Mucosa of rectum (tissue), 2 donors: Measurements from ENCODE around the gene NHP2.

ENCODE experiments used
- H3K27ac ChIP-seq, 2 donors: one replicate each; pipeline ENCODE4 v1.7.0; 2013; ENCODE audit warnings: inconsistent platforms in 2 of 2, low read depth in 2 of 2, low read length in 2 of 2
- H3K27me3 ChIP-seq, 2 donors: one replicate each; pipeline ENCODE4 v1.7.0; 2013; ENCODE audit warnings: low read length in 2 of 2; ENCODE audit not compliant: control insufficient read depth in 2 of 2, insufficient read depth in 2 of 2
- H3K36me3 ChIP-seq, 2 donors: one replicate each; pipeline ENCODE4 v1.7.0; 2013; ENCODE audit warnings: low read length in 2 of 2; ENCODE audit not compliant: control insufficient read depth in 2 of 2, insufficient read depth in 2 of 2
- H3K4me1 ChIP-seq, 2 donors: one replicate each; pipeline ENCODE4 v1.7.0; 2013; ENCODE audit warnings: low read length in 2 of 2, mild to moderate bottlenecking in 1 of 2; ENCODE audit not compliant: control insufficient read depth in 2 of 2, insufficient read depth in 2 of 2
- H3K4me3 ChIP-seq, 2 donors: one replicate each; pipeline ENCODE4 v1.7.0; 2013; ENCODE audit warnings: low read length in 2 of 2
- H3K9ac ChIP-seq, 2 donors: one replicate each; pipeline ENCODE4 v1.7.0; 2013; ENCODE audit warnings: low read length in 2 of 2, low read depth in 1 of 2, mild to moderate bottlenecking in 1 of 2
- H3K9me3 ChIP-seq, 2 donors: one replicate each; pipeline ENCODE4 v1.7.0; 2013; ENCODE audit warnings: low read length in 2 of 2; ENCODE audit not compliant: control insufficient read depth in 2 of 2
- donor health status: healthy.
- donor health status: Normal muscosa, but diverticular disease.

NHP2 gene

GRCh38 chr5:178177569-178177968 is 23.9 kb upstream of the NHP2 start:
- Histone ChIP-seq H3K4me1 (peaks cover 0 to 7% of the 10 kb centered on the region in 2 donors), H3K9me3 (no peaks in the 10 kb centered on the region), H3K27ac (no peak overlapping the region), H3K4me3 (no peak overlapping the region), H3K9ac (no peak overlapping the region), H3K27me3 (no peaks in the 10 kb centered on the region), H3K36me3 (no peaks in the 10 kb centered on the region)

GRCh38 chr5:178176791-178177190 is 23.1 kb upstream of the NHP2 start:
- no peak overlapping the region for H3K4me3 ChIP-seq

GRCh38 chr5:178174456-178174855 is 20.8 kb upstream of the NHP2 start:
- Histone ChIP-seq H3K9me3 (no peaks in the 10 kb centered on the region), H3K36me3 (no peaks in the 10 kb centered on the region), H3K27me3 (no peaks in the 10 kb centered on the region), H3K4me1 (no peaks in the 10 kb centered on the region), H3K27ac (no peak overlapping the region), H3K9ac (no peak overlapping the region), H3K4me3 (no peak overlapping the region)

More at GRCh38 chr5:178176791-178177190, 23.1 kb upstream of the NHP2 start:
- Histone ChIP-seq H3K36me3 (no peaks in the 10 kb centered on the region), H3K9ac (no peak overlapping the region), H3K27me3 (no peaks in the 10 kb centered on the region), H3K27ac (no peak overlapping the region), H3K9me3 (no peaks in the 10 kb centered on the region), H3K4me1 (peaks cover 0 to under 1% of the 10 kb centered on the region in 2 donors)

GRCh38 chr5:178170455-178170854 is 16.8 kb upstream of the NHP2 start:
- Histone ChIP-seq H3K9me3 (no peaks in the 10 kb centered on the region), H3K4me1 (no peaks in the 10 kb centered on the region), H3K4me3 (no peak overlapping the region), H3K27ac (no peak overlapping the region), H3K36me3 (no peaks in the 10 kb centered on the region), H3K9ac (no peak overlapping the region), H3K27me3 (no peaks in the 10 kb centered on the region)

- H3K27ac ChIP-seq = no peak overlapping the region
- no peak overlapping the region for H3K9ac ChIP-seq
- no peak overlapping the region for H3K4me3 ChIP-seq
- peaks cover 0 to 2% of the 10 kb centered on the region in 2 donors for H3K27me3 ChIP-seq
- H3K36me3 ChIP-seq = no peaks in the 10 kb centered on the region
- H3K4me1 ChIP-seq = peaks cover 5 to 7% of the 10 kb centered on the region in 2 donors
- H3K9me3 ChIP-seq = no peaks in the 10 kb centered on the region
These were observed 11.9 kb upstream of the NHP2 start for GRCh38 chr5:178165581-178165980.

- peaks cover 5 to 7% of the 10 kb centered on the region in 2 donors for H3K4me1 ChIP-seq
- H3K4me3 ChIP-seq = peak overlapping the region; percentile 41 to 56
- peaks cover 0 to 2% of the 10 kb centered on the region in 2 donors for H3K27me3 ChIP-seq
- H3K9me3 ChIP-seq = no peaks in the 10 kb centered on the region
- H3K9ac ChIP-seq = no peak overlapping the region
- no peaks in the 10 kb centered on the region for H3K36me3 ChIP-seq
- H3K27ac ChIP-seq = no peak overlapping the region
These were observed 10.4 kb upstream of the NHP2 start for GRCh38 chr5:178163772-178164735.

- no peaks in the 10 kb centered on the region for H3K9me3 ChIP-seq
- H3K4me3 ChIP-seq = no peak overlapping the region
- peaks cover 0 to 2% of the 10 kb centered on the region in 2 donors for H3K27me3 ChIP-seq
- no peak overlapping the region for H3K27ac ChIP-seq
- peaks cover 5 to 7% of the 10 kb centered on the region in 2 donors for H3K4me1 ChIP-seq
- H3K9ac ChIP-seq = no peak overlapping the region
- no peaks in the 10 kb centered on the region for H3K36me3 ChIP-seq
These were observed 8.8 kb upstream of the NHP2 start for GRCh38 chr5:178162481-178162880.

GRCh38 chr5:178160176-178160575 is 6.5 kb upstream of the NHP2 start:
- H3K9me3 ChIP-seq = no peaks in the 10 kb centered on the region
- peaks cover 0 to under 1% of the 10 kb centered on the region in 2 donors for H3K27me3 ChIP-seq
- H3K4me3 ChIP-seq = no peak overlapping the region
- H3K4me1 ChIP-seq = peaks cover 5 to 7% of the 10 kb centered on the region in 2 donors
- H3K27ac ChIP-seq = no peak overlapping the region
- no peaks in the 10 kb centered on the region for H3K36me3 ChIP-seq
- no peak overlapping the region for H3K9ac ChIP-seq

GRCh38 chr5:178155065-178155464 is 1.4 kb upstream of the NHP2 start:
- Histone ChIP-seq H3K27ac (no peak overlapping the region), H3K36me3 (peaks cover under 1 to 3% of the 10 kb centered on the region in 2 donors), H3K9ac (no peak overlapping the region), H3K4me3 (no peak overlapping the region), H3K9me3 (no peaks in the 10 kb centered on the region), H3K27me3 (no peaks in the 10 kb centered on the region), H3K4me1 (peaks cover 7 to 17% of the 10 kb centered on the region in 2 donors)
